AG04449 (cell line): ENCODE measurements around the gene TTYH2.
A peak's percentile ranks its signal among the peaks of the same experiment; 100 is the strongest.

Experiments
- CTCF ChIA-PET: fragments of 350-600 bp; formaldehyde crosslinking; extraction: SDS; loops from one replicate; lab custom pipeline; 2021; ENCODE audit warnings: antibody characterized with exemption; lab: Yijun Ruan, JAX
- POLR2A ChIA-PET: fragments of 400-600, 350-600 bp; formaldehyde crosslinking; extraction: SDS; loops from one replicate; lab custom pipeline; 2020; ENCODE audit warnings: antibody characterized with exemption, inconsistent platforms; lab: Yijun Ruan, JAX
- DNase-seq: peaks from one replicate; pipeline ENCODE4 v3.0.0-alpha.2; 2010; ENCODE audit warnings: low read depth, low spot score
- H3K4me3 ChIP-seq: 2 replicates; pipeline ENCODE4 v1.5.1; 2011; ENCODE audit warnings: low read depth, mild to moderate bottlenecking, control low read depth, low read length
- CTCF ChIP-seq: IDR thresholded peaks from one replicate; pipeline ENCODE4 v1.5.1; 2011; ENCODE audit warnings: mild to moderate bottlenecking, moderate library complexity, low read length, control low read depth, inconsistent platforms; ENCODE audit not compliant: insufficient read depth; ENCODE audit errors: missing control alignments

The TTYH2 gene

GRCh38 chr17:74211141-74211911 is 2.0 kb upstream of the TTYH2 start:
- no peak for DNase-seq
- no peak for TF ChIP-seq CTCF
- ChIA-PET POLR2A (interaction anchor here (1.1 kb wide), 1 partner anchor 8 kb away, joined by 3 read pairs; no protein-coding TSS in a partner anchor), CTCF (interaction anchor here (0.7 to 11.2 kb wide), 7 partner anchors 9 to 246 kb away, joined by 3 to 101 read pairs (median 3); partner anchors contain the start of genes GPR142 and RPL38)
- H3K4me3 ChIP-seq, result peak overlapping the region; percentile 60

- CTCF ChIA-PET, result interaction anchor here (0.8 to 11.2 kb wide), 5 partner anchors 8 to 245 kb away, joined by 3 to 101 read pairs (median 4); partner anchors contain the start of gene RPL38
- POLR2A ChIA-PET, result interaction anchor here (1.1 kb wide), 1 partner anchor 9 kb away, joined by 3 read pairs; no protein-coding TSS in a partner anchor
- DNase-seq, result no peak
- TF ChIP-seq CTCF, result no peak
- H3K4me3 ChIP-seq, result peak overlapping the region; percentile 60
Measured at GRCh38 chr17:74211912-74212208, 1.5 kb upstream of the TTYH2 start.

GRCh38 chr17:74212209-74212912 is 1.0 kb upstream of the TTYH2 start:
- no peak for TF ChIP-seq CTCF
- peak overlapping the region; percentile 60 for H3K4me3 ChIP-seq

GRCh38 chr17:74213861-74214391 is 555 bp downstream of the TTYH2 start:
- no peak for DNase-seq
- H3K4me3 ChIP-seq, result peak overlapping the region; percentile 60
- CTCF ChIA-PET, result interaction anchor here (0.8 to 11.2 kb wide), 2 partner anchors 12 to 82 kb away, joined by 3 to 101 read pairs; partner anchors contain the start of gene RPL38
- TF ChIP-seq CTCF, result no peak
- POLR2A ChIA-PET, result interaction anchor here (1.0 to 2.0 kb wide), 2 partner anchors 8 to 10 kb away, joined by 3 to 16 read pairs; partner anchors contain the start of gene RPL38

More at GRCh38 chr17:74212209-74212912, 1.0 kb upstream of the TTYH2 start:
- ChIA-PET POLR2A (interaction anchor here (0.5 to 2.0 kb wide), 3 partner anchors 8 to 1839 kb away, joined by 3 to 16 read pairs (median 3); partner anchors contain the start of gene RPL38), CTCF (interaction anchor here (1.8 to 11.2 kb wide), 2 partner anchors 11 to 245 kb away, joined by 7 to 101 read pairs; partner anchors contain the start of gene RPL38)
- no peak for DNase-seq

GRCh38 chr17:74214484-74215341 is 1.3 kb downstream of the TTYH2 start:
- H3K4me3 ChIP-seq, result no peak overlapping the region; the same call in 1 of the 2 replicates
- ChIA-PET CTCF (interaction anchor here (11.2 kb wide), 1 partner anchor 13 kb away, joined by 101 read pairs; the partner anchor contains the start of gene RPL38), POLR2A (no interaction called here)
- no peak for TF ChIP-seq CTCF
- DNase-seq, result no peak
